ENCODE data around the gene SKI. TPM values are rescaled to one million over a fixed set of nuclear protein-coding genes. Genes with fewer than 3 reads are reported as not detected.

SKI gene
- total and polyA plus RNA-seq, 9 of the 15 experiments (the other 6 are each of a cell fraction or from before 2014, with no cell fraction given) = 0.10 to 60.5 (median 4.6) TPM

DNA sequence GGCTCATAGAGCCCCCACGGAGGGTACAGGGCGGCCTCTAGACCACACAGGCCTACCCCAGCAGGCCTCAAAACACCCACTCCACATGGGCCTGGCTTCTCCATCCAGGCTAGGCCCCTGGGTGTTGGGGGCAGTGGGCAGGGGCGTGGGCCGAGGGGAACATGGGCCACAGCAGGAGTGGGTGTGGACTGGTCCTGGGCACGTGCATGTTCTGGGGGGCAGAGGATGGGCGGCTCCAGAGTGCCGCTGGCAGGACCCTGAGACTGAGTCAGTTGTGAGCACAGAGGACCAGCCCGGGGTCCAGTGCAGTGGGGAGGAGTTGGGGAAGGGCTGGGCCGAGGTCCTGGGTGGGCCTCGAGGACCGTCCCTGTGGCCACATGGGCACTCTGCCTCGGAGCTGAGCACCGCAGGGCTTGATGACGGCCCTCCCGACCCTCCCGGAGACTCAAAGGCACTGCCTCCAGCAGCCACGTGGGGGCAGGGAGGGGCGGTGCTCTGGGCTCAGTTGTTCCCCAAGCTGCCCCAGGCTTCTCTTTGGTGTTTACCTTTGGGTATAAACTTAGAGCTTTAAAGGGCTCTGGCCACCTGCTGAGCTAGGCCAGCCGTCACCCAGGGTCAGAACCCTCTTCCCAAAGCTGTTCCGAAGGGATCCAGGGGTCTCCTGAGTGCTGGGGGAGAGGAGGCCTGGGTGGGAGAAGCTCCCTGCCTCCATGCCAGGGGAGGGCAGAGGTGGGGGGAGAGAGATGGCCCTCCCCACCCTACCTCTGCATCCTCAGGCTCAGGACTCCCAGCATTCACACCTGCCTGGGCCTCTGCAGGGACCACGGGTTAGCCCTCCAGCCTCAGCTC is 83.3 kb downstream of the SKI start (continued):
- TF ChIP-seq E4F1 (CRISPR knock-in tag; IDR thresholded peaks at IDR 0.05; ENCODE audit: borderline replicate concordance) = no peak
- TF ChIP-seq SMC3 (conservative IDR thresholded peaks at IDR 0.05; ENCODE audit: insufficient read depth, low read depth, low read length) = peak; percentile 28; the same call in 1 of the 2 replicates
- no peak for TF ChIP-seq CXXC5 (CRISPR knock-in tag; IDR thresholded peaks at IDR 0.05)
- TF ChIP-seq TAF7 (tag; IDR thresholded peaks at IDR 0.05) = no peak
- no peak for TF ChIP-seq XRCC4 (IDR thresholded peaks at IDR 0.05; ENCODE audit: extremely low read depth, insufficient read depth, insufficient read length)
- TF ChIP-seq HDAC8 (tag; IDR thresholded peaks at IDR 0.05) = no peak
- no peak for TF ChIP-seq ARID1B (IDR thresholded peaks at IDR 0.05)
- TF ChIP-seq, protein P1, sequence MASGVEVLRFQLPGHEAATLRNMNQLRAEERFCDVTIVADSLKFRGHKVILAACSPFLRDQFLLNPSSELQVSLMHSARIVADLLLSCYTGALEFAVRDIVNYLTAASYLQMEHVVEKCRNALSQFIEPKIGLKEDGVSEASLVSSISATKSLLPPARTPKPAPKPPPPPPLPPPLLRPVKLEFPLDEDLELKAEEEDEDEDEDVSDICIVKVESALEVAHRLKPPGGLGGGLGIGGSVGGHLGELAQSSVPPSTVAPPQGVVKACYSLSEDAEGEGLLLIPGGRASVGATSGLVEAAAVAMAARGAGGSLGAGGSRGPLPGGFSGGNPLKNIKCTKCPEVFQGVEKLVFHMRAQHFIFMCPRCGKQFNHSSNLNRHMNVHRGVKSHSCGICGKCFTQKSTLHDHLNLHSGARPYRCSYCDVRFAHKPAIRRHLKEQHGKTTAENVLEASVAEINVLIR (CRISPR knock-in tag; IDR thresholded peaks at IDR 0.05) = no peak
- TF ChIP-seq KLF1 (tag; IDR thresholded peaks at IDR 0.05) = peak; percentile 78
- no peak for TF ChIP-seq SFPQ (IDR thresholded peaks at IDR 0.05; ENCODE audit: low read depth, low read length)
- no peak for TF ChIP-seq TAF9B (IDR thresholded peaks at IDR 0.05; ENCODE audit: partially characterized antibody)
- no peak for TF ChIP-seq BHLHE40 (IDR thresholded peaks at IDR 0.05; ENCODE audit: low read length)
- peak; percentile 55; the same call in 1 of the 2 replicates for TF ChIP-seq POLR2G (IDR thresholded peaks at IDR 0.05; ENCODE audit: low read depth, low read length)
- TF ChIP-seq THAP12 (CRISPR knock-in tag; IDR thresholded peaks at IDR 0.05) = no peak
- TF ChIP-seq HOXB6 (CRISPR knock-in tag; IDR thresholded peaks at IDR 0.05; ENCODE audit: borderline replicate concordance) = no peak
- no peak for TF ChIP-seq ZNF77 (CRISPR knock-in tag; IDR thresholded peaks at IDR 0.05)

All from K562 (cell line).